GM19099 (cell line): ENCODE data around the gene HSPB1.

Source experiments
- POLR2A ChIP-seq: IDR thresholded peaks from 3 replicates; pipeline ENCODE4 v1.6.1; 2011; ENCODE audit warnings: low read depth; ENCODE audit not compliant: insufficient read length; ENCODE audit errors: extremely low read depth

The HSPB1 gene

DNA sequence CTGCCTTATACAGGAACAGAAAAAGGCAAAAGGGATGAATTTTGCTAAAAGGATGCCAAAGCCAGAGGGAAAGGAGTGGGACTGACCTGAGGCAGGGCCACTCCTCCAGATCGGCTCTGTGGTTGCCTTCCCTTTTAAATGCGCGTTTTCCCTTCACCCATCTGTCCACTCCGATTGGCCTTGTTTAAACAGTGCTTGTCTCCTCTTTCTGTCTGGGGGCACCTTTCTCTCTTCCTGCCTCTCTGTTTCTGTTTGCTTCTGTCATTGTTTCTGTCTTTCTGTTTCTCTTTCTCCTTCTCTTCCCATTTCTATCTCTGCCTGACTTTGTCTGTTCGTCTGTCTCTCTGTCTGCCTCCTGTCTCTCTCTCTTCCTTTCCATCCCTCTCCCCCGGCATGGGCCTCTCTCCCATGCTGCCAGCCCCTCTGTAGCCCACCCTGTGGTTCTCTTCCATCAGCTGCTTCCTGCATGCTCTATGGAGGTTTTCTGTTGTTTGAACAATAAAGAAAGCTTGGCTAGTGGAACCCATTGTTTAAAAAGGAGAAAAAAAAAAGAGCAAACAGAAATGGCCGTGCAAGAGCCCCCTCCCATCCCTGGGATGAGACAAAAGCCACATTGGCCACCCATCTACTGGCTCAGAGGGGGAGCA is 29.5 kb upstream of the HSPB1 start:
- peak; percentile 21 for TF ChIP-seq POLR2A

DNA sequence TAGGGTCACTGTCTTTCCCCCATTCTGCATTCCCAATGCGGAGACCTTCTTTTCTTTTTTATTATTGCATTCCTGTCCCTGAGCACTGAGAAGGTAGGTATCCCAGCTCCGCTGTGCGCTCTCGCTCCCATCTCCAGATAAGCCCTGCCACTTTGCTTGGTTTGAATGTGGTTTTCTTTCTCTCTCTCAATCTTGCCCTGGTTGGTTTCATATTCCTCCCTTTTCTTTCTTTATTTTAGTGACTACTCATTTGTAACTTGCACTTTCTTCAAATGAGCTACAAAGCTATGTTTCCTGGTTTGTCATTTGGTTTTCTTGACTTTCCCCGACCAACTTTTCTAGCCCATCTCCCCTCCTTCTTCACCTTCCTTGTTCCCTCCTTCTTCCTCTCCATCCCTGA is 29.0 kb upstream of the HSPB1 start:
- no peak for TF ChIP-seq POLR2A

DNA sequence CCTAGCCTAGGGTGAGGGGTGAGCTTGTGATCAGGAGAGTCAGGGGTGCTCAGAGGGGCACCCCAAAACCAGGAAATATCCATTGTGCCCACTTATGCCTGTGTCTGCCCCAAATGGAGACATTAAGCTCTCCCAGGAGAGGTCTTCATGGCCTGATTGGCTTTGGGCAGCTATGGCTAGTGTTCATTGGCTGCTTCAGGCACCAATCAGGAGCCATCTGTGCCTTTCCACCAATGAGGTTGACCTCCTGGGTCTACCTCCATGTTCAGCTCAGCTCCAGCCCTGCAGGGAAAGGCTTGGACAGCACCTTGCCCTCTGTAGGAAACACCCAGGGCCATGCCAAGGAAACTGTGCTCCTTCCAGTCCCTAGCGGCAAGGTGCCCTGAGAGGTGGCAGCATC is 23.9 kb upstream of the HSPB1 start:
- TF ChIP-seq POLR2A: no peak

DNA sequence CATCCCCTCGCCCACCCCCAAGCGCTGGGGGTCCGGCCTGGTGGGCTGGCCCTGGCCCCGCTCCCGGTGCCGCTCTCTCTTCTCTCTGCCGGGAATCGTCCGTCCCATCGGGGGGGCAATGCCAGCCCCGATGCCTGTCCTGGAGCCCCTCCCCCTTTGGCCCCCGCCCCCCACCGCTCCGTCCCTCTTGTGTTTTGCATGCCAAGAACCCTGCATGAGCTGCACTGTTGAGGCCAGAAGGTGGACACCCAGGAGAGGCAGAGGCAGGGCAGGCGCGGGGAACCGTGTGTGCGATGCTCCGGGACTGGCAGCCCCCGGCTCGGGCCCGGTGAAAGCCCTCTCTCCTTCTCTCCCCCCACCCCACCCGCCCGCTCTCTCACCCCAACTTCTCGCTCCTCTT is 22.1 kb upstream of the HSPB1 start:
- no peak for TF ChIP-seq POLR2A

DNA sequence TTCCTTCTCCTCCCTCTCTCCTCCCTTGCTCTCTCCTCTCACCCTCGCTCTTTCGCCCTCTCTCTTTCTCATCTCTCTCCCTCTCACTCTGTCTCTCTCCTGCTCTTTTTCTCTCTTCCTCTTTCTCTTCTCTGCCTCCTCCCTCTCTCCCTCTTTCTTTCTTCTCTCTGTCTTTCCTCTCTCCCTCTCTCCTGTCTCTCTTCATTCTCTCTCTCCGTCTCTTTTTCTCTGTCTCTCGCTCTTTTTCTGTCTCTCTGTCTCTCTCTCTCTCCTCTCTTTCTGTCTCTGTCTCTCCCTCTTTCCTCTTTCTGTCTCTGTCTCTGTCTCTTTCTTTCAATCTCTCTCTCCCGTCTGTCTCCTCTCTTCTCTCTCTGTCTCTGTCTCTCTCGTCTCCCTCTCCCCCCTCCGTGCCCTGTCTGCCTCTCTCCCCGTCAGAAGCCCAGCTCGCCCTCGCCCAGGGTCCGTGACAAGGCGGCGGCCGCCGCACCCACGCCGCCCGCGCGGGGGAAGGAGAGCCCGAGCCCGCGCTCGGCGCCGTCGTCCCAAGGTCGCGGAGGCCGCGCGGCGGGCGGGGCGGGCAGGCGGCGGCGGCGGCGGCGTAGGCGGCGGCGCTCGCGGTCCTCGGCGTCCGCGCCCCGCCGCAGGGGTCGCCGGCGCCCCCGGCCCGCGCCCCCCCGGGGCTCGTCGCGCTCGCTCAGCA is 21.3 kb upstream of the HSPB1 start:
- TF ChIP-seq POLR2A: no peak

DNA sequence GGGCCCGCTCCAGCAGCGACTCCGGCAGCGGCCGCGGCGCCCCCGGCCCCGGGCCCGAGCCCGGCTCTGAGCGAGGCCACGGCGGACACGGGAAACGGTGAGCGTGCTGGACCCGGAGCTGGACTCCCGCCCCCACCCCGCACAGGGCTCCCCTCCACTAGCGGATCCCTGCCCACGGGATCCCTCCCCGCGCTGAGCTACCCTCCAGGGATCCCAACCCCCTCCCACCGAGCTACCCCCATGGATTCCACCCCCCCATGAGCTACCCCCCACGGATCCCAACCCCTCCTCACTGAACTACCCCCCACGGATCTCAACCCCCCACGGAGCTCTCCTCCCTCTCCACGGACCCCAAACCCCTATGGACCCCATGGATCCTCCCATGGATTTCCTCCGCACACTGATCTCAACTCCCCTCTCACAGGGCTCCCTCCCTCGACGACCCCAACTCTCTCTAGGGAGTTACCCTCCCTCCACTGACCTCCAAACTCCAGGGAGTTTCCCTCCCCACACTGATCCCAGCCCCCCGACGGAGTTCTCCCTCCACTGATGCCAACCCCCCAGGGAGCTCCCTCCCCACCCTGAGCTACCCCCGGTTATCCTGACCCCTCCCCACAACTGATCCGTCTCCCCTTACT is 20.6 kb upstream of the HSPB1 start:
- no peak for TF ChIP-seq POLR2A

DNA sequence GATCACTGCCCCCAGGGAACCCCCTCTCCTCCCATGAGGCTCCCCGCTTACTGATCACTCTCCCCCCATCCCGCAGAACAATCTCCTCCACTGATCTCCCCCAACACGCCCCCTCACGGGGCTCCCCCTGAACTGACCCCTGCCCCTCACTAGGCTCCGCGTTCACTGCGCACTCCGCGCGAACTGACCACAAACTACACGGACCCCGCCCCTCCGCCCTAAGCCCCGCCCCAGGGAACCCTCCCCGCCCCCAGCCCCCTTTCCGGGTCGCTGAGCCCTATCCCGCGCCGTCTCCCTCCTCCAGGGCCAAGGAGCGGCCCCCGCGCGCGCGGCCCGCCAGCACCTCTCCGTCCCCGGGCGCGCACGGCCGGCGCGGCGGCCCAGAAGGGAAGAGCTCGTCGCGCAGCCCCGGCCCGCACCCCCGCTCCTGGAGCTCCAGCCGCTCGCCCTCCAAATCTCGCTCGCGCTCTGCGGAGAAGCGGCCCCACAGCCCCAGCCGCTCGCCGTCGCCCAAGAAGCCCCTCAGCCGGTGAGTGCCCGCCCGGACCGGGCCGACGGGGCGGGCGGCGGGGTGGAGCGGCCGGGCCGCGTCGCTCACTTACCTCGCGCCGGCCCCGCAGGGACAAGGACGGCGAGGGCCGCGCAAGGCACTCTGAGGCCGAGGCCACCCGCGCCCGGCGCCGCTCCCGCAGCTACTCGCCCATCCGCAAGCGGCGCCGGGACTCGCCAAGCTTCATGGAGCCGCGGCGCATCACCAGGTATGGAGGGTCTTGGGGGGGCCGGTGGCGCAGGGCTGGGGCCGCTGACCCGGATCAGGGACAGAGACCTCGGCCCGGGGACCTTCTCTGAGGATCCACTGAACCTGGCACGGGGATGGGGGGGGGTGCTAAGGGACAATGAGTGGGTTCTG is 19.9 kb upstream of the HSPB1 start:
- TF ChIP-seq POLR2A: no peak

DNA sequence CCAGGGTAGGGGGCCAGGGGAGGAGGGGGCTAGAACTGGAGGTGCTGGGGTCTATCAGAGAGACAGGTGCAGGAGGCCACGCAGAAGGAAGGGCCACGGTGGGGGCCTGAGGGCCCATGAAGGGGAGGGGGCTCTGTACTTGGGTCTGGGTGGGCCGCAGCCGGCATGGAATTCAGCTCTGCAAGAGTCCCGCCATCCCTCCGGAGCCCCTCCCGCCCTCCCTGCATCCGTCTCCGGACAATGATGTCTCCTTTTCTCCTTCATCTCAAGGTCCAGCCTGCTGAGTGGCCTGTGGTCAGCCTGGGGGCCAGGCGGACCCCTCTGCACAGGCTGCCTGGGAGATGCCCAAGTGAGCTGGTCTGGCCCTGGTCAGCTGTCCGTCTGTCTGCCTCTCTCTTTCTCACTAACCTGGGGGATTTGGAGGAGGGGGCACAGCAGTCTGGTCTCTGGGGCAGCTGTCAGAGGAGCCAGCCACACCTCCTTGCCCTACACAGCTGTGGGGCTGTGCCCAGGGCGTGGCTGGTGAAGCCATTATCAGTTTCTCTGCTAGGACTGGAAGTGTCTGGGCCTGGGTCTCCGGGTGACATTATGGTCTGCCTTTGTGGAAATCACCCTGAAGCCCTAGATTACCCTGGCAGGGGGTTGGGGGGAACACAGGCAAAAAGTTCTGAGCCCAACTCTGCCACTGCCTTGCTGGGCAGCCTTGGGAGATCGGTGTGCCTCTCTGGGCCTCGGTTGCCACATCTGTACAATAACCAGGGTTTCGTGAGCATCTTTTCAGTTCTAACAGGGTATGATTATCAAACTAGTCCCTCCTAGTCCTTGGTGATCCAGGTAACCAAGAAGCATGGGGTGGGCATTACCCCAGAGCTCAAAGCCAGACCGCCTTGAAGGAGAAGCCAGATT is 19.0 kb upstream of the HSPB1 start:
- TF ChIP-seq POLR2A: no peak

DNA sequence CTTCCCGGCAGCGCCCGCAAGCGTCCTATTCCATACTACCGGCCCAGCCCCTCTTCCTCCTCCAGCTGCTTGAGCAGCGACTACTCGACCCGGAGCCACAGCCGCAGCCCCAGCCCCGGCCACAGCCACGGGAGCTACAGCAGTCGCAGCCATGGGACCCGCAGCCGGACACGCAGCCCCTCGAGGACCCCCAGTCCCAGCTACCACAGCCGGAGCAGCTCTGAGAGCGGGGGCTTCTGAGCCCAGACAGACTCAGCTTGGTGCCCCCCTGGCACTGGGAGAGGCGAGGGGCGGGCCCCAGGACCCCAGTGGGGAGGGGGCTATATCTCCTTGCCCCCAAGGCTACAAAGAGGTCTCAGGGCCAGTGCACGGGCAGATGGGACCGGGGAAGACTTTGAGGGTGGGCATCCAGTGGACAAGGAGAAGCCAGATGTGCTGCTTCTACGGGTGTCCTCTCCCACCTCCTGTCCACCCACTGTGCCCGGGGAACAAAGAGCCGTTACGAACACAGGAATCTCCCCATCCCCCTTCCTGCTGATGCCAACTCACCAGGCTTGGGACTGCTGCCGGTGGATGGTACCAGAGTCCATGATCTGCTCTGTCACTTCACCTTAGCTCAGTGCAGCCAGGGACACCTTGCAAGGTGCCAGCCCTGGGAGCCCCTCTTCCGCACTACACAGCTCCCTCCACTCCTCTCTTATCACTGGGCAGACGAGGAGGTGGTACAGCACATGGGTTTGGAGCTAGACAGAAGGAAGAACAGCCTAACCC is 16.7 kb upstream of the HSPB1 start:
- TF ChIP-seq POLR2A: no peak

DNA sequence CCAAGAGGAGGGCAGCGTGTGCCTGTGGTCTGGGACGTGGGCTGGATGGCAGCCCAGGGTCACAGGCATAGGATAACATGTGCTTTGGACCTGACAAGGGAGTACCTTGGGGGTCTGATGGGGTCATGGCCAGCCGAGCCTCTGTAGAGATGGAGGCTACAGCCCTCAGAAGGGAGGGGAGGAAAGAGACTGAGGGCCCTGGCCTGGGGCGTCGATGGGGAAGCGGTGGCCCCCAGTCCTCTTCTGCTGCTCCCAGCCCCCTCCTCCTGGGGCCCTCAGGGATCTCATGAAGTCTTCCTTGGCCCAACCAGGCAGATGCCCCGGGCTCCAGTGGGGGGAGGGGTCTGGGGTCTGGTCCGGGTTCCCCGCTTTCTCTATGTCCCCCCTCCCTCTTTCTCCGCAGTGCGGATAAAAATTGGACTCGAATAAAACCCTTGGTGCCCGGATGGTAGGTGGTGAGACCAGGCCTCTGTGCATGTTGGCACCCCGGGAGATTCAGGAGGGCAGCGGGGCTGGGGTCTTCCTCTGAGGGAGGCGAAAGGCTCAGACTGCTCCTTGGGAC is 15.6 kb upstream of the HSPB1 start:
- TF ChIP-seq POLR2A: no peak

DNA sequence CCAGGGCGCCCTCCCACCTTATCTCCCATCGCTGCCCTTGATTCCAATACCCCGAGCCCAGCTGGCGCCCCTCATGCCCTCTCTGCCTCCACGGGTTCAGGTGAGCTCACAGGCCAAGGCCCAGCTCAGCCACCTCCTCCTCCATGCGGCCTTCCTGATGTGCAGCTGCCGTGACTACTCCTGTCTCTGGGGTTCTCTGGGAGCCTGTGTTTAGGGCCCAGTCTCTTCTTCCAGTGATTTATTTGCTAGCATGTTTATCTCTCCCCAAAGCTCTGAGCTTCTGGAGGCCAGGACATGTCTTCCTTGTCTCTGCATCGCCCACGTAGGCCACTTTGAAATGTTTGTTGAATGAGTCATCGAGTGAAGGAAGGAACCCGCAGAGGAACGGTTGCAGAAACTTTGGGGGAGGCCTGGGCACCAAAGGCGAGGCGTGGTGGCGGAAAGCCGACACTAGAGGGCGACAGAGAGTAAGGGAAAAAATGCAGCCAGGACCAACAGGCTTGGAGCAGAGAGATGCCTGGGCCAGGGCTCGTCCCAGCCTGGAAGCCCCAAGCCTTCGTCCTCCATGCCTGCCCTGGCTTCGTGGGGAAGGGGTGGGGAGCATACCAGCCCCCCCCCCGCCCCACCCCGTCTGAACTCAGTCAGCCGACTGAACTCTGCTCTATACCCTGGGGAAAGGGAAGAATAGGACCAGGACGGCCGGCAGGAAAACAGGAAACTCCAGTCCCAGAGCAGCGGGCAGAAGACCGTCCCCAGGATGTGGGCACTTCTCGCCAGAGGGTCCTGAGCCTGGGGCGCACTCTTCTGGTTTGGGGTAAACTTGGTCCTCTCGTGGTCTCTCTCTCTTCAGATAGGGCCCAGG is 10.9 kb upstream of the HSPB1 start:
- no peak for TF ChIP-seq POLR2A

DNA sequence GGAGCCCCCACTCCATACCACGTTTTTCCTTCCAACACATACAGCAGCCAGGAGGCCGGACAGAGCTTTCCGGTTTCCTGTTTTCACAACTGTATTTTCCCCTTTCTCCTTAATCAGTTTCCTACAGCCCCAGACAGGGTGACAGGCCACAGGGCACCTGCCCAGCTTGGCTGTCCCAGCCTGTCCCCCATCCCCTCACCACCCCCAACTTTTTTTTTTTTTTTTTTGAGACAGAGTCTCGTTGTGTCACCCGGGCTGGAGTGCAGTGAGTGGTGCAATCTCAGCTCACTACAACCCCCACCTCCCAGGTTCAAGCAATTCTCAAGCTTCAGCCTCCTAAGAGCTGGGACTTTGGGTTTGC is 10.3 kb upstream of the HSPB1 start:
- TF ChIP-seq POLR2A: no peak
